SK-N-SH treated with all-trans-retinoic acid at 6 μM for 48 hours (cell line): ENCODE measurements around the gene RNF113B.

Source experiments
- ATAC-seq: fragments of 200-7000 bp; cut with Tn5 transposase; 3 replicates; pipeline ENCODE4 v1.9.1; 2020; ENCODE audit warnings: mild to moderate bottlenecking, moderate library complexity
- ARNTL ChIP-seq: fragments of 450-650 bp; formaldehyde crosslinking; IDR thresholded peaks from 2 replicates; pipeline ENCODE4 v1.5.0; 2020; ENCODE audit warnings: low read depth, mild to moderate bottlenecking, moderate library complexity, borderline replicate concordance
- BACH2 ChIP-seq: fragments of 250-450 bp; sonication (Bioruptor Pico); IDR thresholded peaks from 2 replicates; pipeline ENCODE4 v1.9.0; 2021; ENCODE audit warnings: mild to moderate bottlenecking, borderline replicate concordance
- CSDC2 ChIP-seq: fragments of 250-450 bp; sonication (Bioruptor Pico); IDR thresholded peaks from 2 replicates; pipeline ENCODE4 v1.5.0; 2020; ENCODE audit warnings: mild to moderate bottlenecking, moderate library complexity
- ESRRG ChIP-seq: fragments of 250-450 bp; sonication (Bioruptor Pico); IDR thresholded peaks from 2 replicates; pipeline ENCODE4 v1.6.1; 2021; ENCODE audit warnings: mild to moderate bottlenecking
- GLIS3 ChIP-seq: fragments of 250-450 bp; sonication (Bioruptor Pico); IDR thresholded peaks from 2 replicates; pipeline ENCODE4 v1.5.0; 2020; ENCODE audit warnings: mild to moderate bottlenecking, moderate library complexity
- ISL1 ChIP-seq: fragments of 250-450 bp; sonication (Bioruptor Pico); IDR thresholded peaks from 2 replicates; pipeline ENCODE4 v2.1.2; 2022; ENCODE audit warnings: mild to moderate bottlenecking, moderate library complexity
- OSR1 ChIP-seq: fragments of 250-450 bp; sonication (Bioruptor Pico); IDR thresholded peaks from 2 replicates; pipeline ENCODE4 v1.8.0; 2022; ENCODE audit warnings: moderate library complexity, mild to moderate bottlenecking, inconsistent platforms
- PPARA ChIP-seq: fragments of 250-450 bp; sonication (Bioruptor Pico); IDR thresholded peaks from 2 replicates; pipeline ENCODE4 v1.5.0; 2020; ENCODE audit warnings: mild to moderate bottlenecking, borderline replicate concordance
- RARB ChIP-seq: fragments of 250-450 bp; sonication (Bioruptor Pico); IDR thresholded peaks from 2 replicates; pipeline ENCODE4 v1.8.0; 2021; ENCODE audit warnings: mild to moderate bottlenecking, moderate library complexity
- SNAI2 ChIP-seq: fragments of 250-450 bp; sonication (Bioruptor Pico); IDR thresholded peaks from 2 replicates; pipeline ENCODE4 v1.5.0; 2020; ENCODE audit warnings: mild to moderate bottlenecking, moderate library complexity
- TCF4 ChIP-seq: fragments of 250-450 bp; sonication (Bioruptor Pico); IDR thresholded peaks from 2 replicates; pipeline ENCODE4 v1.8.0; 2021; ENCODE audit warnings: mild to moderate bottlenecking, moderate library complexity, borderline replicate concordance
- TOX ChIP-seq: fragments of 250-450 bp; sonication (Bioruptor Pico); IDR thresholded peaks from 2 replicates; pipeline ENCODE4 v1.8.0; 2021; ENCODE audit warnings: mild to moderate bottlenecking, moderate library complexity, borderline replicate concordance
- ZFP3 ChIP-seq: fragments of 250-450 bp; sonication (Bioruptor Pico); IDR thresholded peaks from 2 replicates; pipeline ENCODE4 v1.5.0; 2020; ENCODE audit warnings: mild to moderate bottlenecking, moderate library complexity
- ZFP30 ChIP-seq: fragments of 450-650 bp; formaldehyde crosslinking; IDR thresholded peaks from 2 replicates; pipeline ENCODE4 v1.5.0; 2022; ENCODE audit warnings: mild to moderate bottlenecking, moderate library complexity
- ZNF565 ChIP-seq: fragments of 450-650 bp; formaldehyde crosslinking; conservative IDR thresholded peaks from 2 replicates; pipeline ENCODE4 v1.5.0; 2020; ENCODE audit warnings: low read depth, mild to moderate bottlenecking, moderate library complexity
- ZNF70 ChIP-seq: fragments of 450-650 bp; formaldehyde crosslinking; IDR thresholded peaks from 2 replicates; pipeline ENCODE4 v1.5.0; 2020; ENCODE audit warnings: mild to moderate bottlenecking, moderate library complexity
- ZNF8 ChIP-seq: fragments of 450-650 bp; formaldehyde crosslinking; IDR thresholded peaks from 2 replicates; pipeline ENCODE4 v1.5.0; 2020; ENCODE audit warnings: mild to moderate bottlenecking, moderate library complexity
- TF ChIP-seq, protein P1 (sequence below): fragments of 250-450 bp; sonication (Bioruptor Pico); IDR thresholded peaks from 2 replicates; pipeline ENCODE4 v1.8.0; 2020; ENCODE audit warnings: mild to moderate bottlenecking, moderate library complexity, borderline replicate concordance
- TF ChIP-seq, protein P2 (sequence below): fragments of 250-450 bp; sonication (Bioruptor Pico); IDR thresholded peaks from 2 replicates; pipeline ENCODE4 v1.5.0; 2020; ENCODE audit warnings: mild to moderate bottlenecking, moderate library complexity
- TF ChIP-seq, protein P3 (sequence below): fragments of 250-450 bp; sonication (Bioruptor Pico); IDR thresholded peaks from 2 replicates; pipeline ENCODE4 v1.5.1; 2020; ENCODE audit warnings: low read depth, mild to moderate bottlenecking, moderate library complexity
- TF ChIP-seq, protein P4 (sequence below): fragments of 250-450 bp; sonication (Bioruptor Pico); IDR thresholded peaks from 2 replicates; pipeline ENCODE4 v1.5.1; 2021; ENCODE audit warnings: mild to moderate bottlenecking, moderate library complexity

Gene RNF113B

DNA sequence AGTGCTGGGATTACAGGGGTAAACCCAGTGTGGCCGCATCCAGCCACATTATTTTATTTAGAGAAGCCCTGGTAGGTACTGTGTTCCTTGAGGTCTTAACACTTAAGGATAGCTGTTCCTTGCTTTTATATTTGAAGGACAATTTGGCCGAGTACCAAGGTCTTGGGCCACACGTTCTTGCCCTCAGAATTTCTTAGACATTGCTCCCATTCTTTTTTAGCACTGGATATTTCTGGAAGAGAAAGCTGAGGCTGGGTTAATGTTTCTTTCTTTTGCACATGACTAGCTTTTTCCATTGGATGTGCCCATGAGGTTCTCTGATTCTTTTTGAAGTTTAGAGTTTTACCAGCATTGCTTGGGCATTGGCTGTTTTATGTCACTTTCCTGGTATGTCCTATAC, 5.5 kb upstream of the RNF113B start (continued):
- TF ChIP-seq ISL1 (no peak), ZNF565 (CRISPR knock-in tag) (no peak), BACH2 (no peak), TOX (CRISPR knock-in tag) (no peak), ESRRG (CRISPR knock-in tag) (no peak)
- TF ChIP-seq, protein P1, sequence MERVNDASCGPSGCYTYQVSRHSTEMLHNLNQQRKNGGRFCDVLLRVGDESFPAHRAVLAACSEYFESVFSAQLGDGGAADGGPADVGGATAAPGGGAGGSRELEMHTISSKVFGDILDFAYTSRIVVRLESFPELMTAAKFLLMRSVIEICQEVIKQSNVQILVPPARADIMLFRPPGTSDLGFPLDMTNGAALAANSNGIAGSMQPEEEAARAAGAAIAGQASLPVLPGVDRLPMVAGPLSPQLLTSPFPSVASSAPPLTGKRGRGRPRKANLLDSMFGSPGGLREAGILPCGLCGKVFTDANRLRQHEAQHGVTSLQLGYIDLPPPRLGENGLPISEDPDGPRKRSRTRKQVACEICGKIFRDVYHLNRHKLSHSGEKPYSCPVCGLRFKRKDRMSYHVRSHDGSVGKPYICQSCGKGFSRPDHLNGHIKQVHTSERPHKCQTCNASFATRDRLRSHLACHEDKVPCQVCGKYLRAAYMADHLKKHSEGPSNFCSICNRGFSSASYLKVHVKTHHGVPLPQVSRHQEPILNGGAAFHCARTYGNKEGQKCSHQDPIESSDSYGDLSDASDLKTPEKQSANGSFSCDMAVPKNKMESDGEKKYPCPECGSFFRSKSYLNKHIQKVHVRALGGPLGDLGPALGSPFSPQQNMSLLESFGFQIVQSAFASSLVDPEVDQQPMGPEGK (CRISPR knock-in tag) = no peak

DNA sequence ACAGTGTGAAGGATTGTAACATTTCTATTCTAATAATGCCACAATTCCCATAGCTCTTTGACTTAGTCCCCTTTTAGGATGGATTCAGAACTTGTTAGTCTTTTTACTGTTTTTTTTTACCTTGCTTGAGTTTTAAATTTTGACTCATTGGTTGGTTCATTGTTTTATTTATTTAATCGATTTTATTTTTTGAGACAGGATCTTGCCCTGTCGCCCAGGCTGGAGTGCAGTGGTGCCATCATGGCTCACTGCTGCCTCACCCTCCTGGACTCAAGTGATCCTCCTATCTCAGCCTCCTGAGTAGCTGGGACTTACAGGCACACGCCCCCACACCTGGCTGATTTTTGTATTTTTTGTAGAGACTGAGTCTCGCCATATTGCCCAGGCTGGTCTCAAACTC, 5.1 kb upstream of the RNF113B start:
- no peak for TF ChIP-seq SNAI2 (CRISPR knock-in tag)
- no peak for TF ChIP-seq TCF4 (CRISPR knock-in tag)
- TF ChIP-seq CSDC2 (CRISPR knock-in tag) = no peak
- TF ChIP-seq ZFP30 = no peak
- TF ChIP-seq TOX (CRISPR knock-in tag) = no peak
- no peak for TF ChIP-seq BACH2
- TF ChIP-seq OSR1 = no peak
- TF ChIP-seq, protein P2, sequence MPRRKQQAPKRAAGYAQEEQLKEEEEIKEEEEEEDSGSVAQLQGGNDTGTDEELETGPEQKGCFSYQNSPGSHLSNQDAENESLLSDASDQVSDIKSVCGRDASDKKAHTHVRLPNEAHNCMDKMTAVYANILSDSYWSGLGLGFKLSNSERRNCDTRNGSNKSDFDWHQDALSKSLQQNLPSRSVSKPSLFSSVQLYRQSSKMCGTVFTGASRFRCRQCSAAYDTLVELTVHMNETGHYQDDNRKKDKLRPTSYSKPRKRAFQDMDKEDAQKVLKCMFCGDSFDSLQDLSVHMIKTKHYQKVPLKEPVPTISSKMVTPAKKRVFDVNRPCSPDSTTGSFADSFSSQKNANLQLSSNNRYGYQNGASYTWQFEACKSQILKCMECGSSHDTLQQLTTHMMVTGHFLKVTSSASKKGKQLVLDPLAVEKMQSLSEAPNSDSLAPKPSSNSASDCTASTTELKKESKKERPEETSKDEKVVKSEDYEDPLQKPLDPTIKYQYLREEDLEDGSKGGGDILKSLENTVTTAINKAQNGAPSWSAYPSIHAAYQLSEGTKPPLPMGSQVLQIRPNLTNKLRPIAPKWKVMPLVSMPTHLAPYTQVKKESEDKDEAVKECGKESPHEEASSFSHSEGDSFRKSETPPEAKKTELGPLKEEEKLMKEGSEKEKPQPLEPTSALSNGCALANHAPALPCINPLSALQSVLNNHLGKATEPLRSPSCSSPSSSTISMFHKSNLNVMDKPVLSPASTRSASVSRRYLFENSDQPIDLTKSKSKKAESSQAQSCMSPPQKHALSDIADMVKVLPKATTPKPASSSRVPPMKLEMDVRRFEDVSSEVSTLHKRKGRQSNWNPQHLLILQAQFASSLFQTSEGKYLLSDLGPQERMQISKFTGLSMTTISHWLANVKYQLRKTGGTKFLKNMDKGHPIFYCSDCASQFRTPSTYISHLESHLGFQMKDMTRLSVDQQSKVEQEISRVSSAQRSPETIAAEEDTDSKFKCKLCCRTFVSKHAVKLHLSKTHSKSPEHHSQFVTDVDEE = no peak
- no peak for TF ChIP-seq ZFP3
- TF ChIP-seq RARB (CRISPR knock-in tag) = no peak
- TF ChIP-seq ARNTL = no peak
- TF ChIP-seq GLIS3 (CRISPR knock-in tag) = no peak
- TF ChIP-seq, protein P1 (CRISPR knock-in tag) = no peak
- TF ChIP-seq, protein P3, sequence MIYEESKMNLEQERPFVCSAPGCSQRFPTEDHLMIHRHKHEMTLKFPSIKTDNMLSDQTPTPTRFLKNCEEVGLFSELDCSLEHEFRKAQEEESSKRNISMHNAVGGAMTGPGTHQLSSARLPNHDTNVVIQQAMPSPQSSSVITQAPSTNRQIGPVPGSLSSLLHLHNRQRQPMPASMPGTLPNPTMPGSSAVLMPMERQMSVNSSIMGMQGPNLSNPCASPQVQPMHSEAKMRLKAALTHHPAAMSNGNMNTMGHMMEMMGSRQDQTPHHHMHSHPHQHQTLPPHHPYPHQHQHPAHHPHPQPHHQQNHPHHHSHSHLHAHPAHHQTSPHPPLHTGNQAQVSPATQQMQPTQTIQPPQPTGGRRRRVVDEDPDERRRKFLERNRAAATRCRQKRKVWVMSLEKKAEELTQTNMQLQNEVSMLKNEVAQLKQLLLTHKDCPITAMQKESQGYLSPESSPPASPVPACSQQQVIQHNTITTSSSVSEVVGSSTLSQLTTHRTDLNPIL (CRISPR knock-in tag) = no peak
- TF ChIP-seq, protein P4, sequence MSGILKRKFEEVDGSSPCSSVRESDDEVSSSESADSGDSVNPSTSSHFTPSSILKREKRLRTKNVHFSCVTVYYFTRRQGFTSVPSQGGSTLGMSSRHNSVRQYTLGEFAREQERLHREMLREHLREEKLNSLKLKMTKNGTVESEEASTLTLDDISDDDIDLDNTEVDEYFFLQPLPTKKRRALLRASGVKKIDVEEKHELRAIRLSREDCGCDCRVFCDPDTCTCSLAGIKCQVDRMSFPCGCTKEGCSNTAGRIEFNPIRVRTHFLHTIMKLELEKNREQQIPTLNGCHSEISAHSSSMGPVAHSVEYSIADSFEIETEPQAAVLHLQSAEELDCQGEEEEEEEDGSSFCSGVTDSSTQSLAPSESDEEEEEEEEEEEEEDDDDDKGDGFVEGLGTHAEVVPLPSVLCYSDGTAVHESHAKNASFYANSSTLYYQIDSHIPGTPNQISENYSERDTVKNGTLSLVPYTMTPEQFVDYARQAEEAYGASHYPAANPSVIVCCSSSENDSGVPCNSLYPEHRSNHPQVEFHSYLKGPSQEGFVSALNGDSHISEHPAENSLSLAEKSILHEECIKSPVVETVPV (CRISPR knock-in tag) = no peak
- no peak for TF ChIP-seq ESRRG (CRISPR knock-in tag)
- no peak for TF ChIP-seq ZNF70 (CRISPR knock-in tag)
- ATAC-seq = no peak

DNA sequence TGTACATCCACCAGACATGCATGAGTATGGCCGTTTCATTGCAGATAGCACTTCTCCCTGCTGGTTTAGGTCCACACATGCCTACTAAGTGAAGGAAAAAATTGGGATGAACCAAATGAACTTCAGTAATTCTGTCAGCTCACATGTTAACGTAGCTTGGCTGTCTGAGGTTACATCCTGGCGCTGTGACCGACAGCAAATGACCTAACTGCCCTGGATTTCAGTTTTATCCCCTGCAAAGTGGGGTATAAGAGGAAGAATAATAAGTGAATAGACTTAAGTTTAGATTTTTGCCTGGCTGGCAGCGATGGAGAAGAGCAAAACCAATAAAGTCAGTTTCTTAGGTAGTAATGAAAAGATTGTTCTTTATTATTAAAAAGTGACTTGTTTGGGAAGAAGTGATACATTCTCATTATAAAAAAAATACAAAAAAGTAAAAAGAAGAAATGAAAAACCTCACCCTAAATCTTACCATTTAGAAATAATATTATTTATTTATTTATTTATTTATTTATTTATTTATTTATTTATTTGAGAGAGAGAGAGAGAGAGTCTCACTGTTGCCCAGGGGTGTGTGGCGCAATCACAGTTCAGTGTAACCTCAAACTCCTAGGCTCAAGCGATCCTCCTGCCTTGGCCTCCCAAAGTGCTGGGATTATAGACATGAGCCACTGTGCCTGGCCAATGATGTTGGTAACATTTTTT, 4.2 kb upstream of the RNF113B start:
- ATAC-seq = no peak
- TF ChIP-seq ZNF565 (CRISPR knock-in tag) = no peak
- no peak for TF ChIP-seq ZFP3
- no peak for TF ChIP-seq RARB (CRISPR knock-in tag)
- TF ChIP-seq OSR1 = no peak
- no peak for TF ChIP-seq TOX (CRISPR knock-in tag)
- TF ChIP-seq, protein P3 (CRISPR knock-in tag) = no peak
- TF ChIP-seq ARNTL = no peak
- no peak for TF ChIP-seq ISL1
- TF ChIP-seq ESRRG (CRISPR knock-in tag) = no peak
- no peak for TF ChIP-seq CSDC2 (CRISPR knock-in tag)
- TF ChIP-seq ZNF8 (CRISPR knock-in tag) = no peak
- no peak for TF ChIP-seq BACH2
- no peak for TF ChIP-seq PPARA (CRISPR knock-in tag)
- TF ChIP-seq ZNF70 (CRISPR knock-in tag) = no peak
